ENCODE results near the gene MTFMT. TPM values are rescaled to one million over a fixed set of nuclear protein-coding genes. Genes with fewer than 3 reads are reported as not detected.

MTFMT gene
- total RNA-seq, 1 donor from 2014 or later, result 9.8 TPM

- no peak for ATAC-seq
Observed at GRCh38 chr15:64982472-64982871, 47.0 kb downstream of the MTFMT start.

- ATAC-seq, result no peak
Observed at GRCh38 chr15:64981812-64982431, 47.5 kb downstream of the MTFMT start.

- ATAC-seq, result no peak
Observed at GRCh38 chr15:64979252-64979710, 50.2 kb downstream of the MTFMT start.

GRCh38 chr15:64975390-64975789 lies 54.0 kb downstream of the MTFMT start:
- ATAC-seq, result no peak

GRCh38 chr15:64970698-64971097 lies 58.7 kb downstream of the MTFMT start:
- no peak for ATAC-seq

GRCh38 chr15:64969401-64969800 lies 60.0 kb downstream of the MTFMT start:
- no peak for ATAC-seq

GRCh38 chr15:64961013-64961412 lies 68.4 kb downstream of the MTFMT start:
- no peak for ATAC-seq

GRCh38 chr15:64960153-64960552 lies 69.3 kb downstream of the MTFMT start:
- no peak for ATAC-seq

GRCh38 chr15:64959128-64959527 lies 70.3 kb downstream of the MTFMT start:
- no peak for ATAC-seq

GRCh38 chr15:64954395-64954794 lies 75.0 kb downstream of the MTFMT start:
- no peak for ATAC-seq

GRCh38 chr15:64951777-64952418 lies 77.5 kb downstream of the MTFMT start:
- no peak for ATAC-seq

Other genes with a start within 250 kb of the MTFMT start
- gene PIF1, start 204.0 kb downstream of the MTFMT start, total RNA-seq, result 6.3 TPM
- gene PLEKHO2, start 187.7 kb downstream of the MTFMT start, total RNA-seq, result 3.9 TPM
- 1.6 TPM for gene ANKDD1A, start 117.7 kb downstream of the MTFMT start, total RNA-seq
- gene SPG21, start 39.7 kb downstream of the MTFMT start, total RNA-seq, result 48.7 TPM
- gene SLC51B, start 15.7 kb upstream of the MTFMT start, total RNA-seq, result not detected
- gene RASL12, start 38.4 kb upstream of the MTFMT start, total RNA-seq, result 1.5 TPM
- gene KBTBD13, start 47.1 kb upstream of the MTFMT start, total RNA-seq, result not detected
- 1.8 TPM for gene UBAP1L, start 85.6 kb upstream of the MTFMT start, total RNA-seq
- 18.6 TPM for gene PDCD7, start 104.2 kb upstream of the MTFMT start, total RNA-seq
- gene CLPX, start 155.7 kb upstream of the MTFMT start, total RNA-seq, result 49.3 TPM
- gene CILP, start 181.8 kb upstream of the MTFMT start, total RNA-seq, result 0.64 TPM

All from esophagus mucosa (tissue), 1 donor.